GM21515 (cell line): ENCODE results near the gene FCRLA.
"Not testable (repeated sequence)": the region's sequence is repeated elsewhere in the genome, so short reads cannot be mapped to it uniquely, and the experiment has no call there.

Experiments
- ATAC-seq: cut with Tn5 transposase; IDR thresholded peaks from one replicate; pipeline ENCODE4 v1.9.1; 2021; ENCODE audit not compliant: unreplicated experiment

FCRLA gene, protein sequence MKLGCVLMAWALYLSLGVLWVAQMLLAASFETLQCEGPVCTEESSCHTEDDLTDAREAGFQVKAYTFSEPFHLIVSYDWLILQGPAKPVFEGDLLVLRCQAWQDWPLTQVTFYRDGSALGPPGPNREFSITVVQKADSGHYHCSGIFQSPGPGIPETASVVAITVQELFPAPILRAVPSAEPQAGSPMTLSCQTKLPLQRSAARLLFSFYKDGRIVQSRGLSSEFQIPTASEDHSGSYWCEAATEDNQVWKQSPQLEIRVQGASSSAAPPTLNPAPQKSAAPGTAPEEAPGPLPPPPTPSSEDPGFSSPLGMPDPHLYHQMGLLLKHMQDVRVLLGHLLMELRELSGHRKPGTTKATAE

DNA sequence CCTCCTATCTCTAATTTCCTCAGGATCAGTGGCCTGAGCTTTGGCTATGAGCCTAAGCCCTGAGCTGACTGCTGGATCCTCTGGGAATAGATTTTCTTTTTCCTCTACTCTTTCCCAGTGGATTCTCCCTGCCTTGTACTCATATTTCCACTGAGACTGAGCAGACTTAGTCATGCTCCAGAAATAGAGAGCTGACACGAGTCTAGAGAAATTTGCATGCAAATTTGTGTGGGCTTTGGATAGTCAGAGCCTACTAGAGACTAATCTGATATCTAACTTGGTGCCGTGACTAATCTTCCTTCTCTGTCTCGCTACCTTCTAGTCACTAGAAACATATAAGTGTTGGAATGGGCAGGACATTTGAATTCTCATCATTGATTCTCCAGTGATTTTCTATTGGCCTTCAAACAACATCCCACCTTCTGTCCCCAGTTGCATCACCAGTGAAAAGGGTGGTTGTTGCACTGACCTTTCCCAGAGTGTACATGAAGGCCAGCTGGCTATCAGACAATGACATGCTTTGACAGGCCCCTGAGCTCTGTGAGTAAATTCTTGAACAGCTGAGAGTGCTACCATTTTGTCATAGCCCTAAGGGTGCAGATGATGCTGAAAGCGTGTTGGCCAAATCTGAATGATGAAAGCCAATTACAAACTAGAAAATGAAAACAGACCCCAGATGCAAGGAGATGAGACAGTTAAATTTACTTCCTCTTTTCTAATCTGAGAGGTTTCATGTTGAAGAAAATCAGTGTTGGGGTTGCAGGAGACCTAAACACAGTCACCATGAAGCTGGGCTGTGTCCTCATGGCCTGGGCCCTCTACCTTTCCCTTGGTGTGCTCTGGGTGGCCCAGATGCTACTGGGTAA is at the start of gene FCRLA:
Gene FCRLA, plus strand, starts transcription at position 748 of the 866 bp plus-strand sequence. Its CDS starts 36 bp downstream, at position 784.
- ATAC-seq, result peak; percentile 67

DNA sequence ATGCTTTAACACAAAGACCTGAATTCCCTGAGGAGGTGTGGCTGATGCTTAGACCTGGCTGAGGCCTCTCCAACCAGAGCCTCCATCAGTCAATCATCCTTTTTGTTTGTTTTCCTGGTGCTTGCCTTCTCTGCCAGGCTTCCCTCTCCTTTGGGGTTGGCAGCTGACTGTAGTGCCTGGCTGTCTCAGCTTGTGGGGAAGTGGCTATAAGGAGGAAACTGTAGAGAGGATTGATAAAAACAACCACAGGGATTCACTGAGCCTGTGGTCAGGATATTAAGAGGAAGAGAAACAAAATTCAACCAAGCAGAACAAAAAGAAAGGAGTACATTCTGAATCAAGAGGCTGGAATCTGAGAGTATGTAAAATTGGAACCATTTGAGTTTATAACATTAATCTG is 48.5 kb upstream of the FCRLA start:
- not testable (repeated sequence) for ATAC-seq

DNA sequence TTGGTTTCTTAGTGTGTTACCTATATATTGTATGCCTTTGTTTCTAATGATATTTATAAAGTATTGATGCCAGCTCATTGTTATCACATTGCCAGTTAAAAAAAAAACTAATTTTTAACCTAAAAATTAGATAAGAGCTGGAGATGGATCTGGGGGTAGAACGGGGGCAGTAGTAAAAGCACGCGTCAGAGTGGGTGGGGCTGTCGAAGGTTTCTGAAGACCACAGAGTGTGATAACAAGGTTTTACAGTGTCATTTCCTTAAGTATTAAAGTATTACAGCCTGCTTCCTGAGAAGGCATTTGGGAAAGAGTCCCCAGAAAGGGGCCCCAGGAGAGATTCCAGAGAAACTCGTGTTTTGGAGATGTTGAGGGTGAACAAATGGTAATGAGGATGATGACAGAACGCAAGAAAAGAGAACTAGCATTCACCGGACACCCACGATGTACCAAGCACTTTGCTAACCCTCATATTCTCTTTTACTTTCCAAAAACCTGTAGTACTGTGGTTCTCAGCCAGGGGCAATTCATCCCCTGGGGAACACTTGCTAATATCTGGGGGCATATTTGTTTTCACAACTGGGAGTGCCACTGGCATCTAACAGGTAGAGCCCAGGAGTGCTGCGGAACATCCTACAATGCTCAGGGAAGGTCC is 45.2 kb upstream of the FCRLA start:
- ATAC-seq, result not testable (repeated sequence)

DNA sequence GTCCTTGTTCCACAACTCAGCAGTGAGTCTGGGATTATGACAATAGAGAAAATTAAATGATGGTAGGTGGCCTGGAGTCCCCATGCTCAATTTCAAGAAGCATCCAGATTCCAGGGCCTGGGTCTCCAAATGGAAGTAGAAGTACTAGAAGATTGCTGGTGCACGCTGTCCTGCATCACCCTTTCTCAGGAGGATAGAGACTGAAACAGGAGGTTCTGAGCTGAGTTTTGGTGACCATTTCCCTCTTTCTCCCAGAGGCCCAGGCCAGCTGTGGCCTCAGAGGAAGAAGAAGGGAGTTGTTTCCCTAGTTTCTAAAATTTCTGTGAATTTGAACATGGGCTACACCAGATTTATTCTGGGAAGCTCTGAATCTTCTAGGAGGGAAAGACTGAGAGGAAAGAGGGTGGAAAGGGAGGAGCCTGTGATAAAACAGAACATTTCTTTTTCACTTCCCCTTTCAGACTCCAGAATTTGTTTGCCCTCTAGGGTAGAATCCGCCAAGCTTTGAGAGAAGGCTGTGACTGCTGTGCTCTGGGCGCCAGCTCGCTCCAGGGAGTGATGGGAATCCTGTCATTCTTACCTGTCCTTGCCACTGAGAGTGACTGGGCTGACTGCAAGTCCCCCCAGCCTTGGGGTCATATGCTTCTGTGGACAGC is 44.2 kb upstream of the FCRLA start, which contains the start of gene FCGR2B:
Gene FCGR2B, plus strand, starts transcription at position 460 of the 656 bp plus-strand sequence. Its CDS starts 99 bp downstream, at position 559.
- ATAC-seq, result peak; percentile 59

DNA sequence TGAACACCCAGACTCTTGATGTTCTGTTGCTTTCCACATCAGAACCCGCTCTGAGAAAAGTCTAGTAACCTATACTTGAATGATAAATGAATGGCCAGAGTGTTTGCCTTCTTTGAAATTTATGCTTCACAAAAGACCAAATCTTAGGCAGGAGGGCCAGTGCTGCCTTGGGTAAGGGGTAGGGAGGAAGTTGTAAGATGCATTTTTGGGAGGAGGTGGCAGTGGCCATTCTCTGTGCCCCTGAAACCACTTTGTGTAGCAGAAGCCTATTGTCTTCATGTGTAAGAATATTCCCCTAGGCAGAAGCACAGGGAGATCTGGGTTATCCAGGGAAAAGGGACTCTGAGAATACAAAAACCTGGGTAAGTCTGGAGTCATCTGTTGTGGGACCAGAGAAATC is 43.5 kb upstream of the FCRLA start:
- peak; percentile 30 for ATAC-seq

DNA sequence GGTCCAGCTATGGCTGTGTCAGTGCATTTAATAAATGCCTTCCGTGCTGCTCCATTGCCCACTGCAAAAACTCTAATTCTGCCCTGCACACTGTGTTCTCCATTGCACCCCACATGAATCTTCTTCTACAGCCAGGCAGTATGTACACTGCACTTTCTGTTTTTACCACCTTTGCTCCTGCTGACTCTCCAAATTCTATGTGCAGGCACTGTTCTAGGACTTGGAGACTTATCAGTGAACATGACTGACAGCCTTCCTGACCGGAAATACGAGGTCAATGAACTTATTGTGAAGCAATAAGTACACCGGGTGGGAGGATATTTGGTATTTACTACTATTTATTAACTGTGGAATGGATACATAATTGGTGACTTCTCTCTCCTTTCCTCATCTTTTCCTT is 42.3 kb upstream of the FCRLA start:
- not testable (repeated sequence) for ATAC-seq

DNA sequence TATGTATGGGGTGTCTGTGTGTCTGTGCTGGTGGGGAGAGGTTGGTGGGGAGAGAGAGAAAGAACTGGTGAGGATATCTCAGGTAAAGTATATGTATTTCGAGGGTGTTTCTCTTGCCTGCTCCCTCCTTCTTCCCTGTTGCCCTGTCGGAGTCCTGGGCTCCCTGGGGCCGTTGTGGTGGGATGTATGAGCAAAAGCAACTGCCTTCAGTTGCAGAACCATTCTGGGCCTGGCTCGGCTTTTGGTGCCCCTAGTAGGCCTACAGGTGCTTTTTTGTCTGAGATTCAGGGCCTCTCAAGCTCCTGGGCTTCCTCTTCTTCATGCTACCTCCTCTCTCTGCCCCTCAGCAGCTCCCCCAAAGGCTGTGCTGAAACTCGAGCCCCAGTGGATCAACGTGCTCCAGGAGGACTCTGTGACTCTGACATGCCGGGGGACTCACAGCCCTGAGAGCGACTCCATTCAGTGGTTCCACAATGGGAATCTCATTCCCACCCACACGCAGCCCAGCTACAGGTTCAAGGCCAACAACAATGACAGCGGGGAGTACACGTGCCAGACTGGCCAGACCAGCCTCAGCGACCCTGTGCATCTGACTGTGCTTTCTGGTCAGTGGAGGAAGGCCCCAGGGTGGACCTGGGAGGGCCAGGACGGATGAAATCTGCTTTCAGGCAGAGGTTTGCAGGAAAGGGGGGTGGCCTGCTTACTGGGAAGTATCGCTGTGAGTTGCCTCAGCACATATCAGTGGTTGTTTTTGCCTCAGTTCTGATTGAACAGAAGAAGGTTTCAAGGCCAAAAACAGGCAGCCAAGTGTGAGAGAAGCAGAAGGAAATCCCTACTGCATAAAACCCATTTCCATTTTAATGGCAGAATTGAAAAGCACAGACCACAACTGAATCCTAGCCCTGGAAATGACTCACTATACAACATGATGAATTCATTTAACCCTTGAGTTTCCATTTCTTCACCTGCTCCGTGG is 35.7 kb upstream of the FCRLA start:
- ATAC-seq, result not testable (repeated sequence)

DNA sequence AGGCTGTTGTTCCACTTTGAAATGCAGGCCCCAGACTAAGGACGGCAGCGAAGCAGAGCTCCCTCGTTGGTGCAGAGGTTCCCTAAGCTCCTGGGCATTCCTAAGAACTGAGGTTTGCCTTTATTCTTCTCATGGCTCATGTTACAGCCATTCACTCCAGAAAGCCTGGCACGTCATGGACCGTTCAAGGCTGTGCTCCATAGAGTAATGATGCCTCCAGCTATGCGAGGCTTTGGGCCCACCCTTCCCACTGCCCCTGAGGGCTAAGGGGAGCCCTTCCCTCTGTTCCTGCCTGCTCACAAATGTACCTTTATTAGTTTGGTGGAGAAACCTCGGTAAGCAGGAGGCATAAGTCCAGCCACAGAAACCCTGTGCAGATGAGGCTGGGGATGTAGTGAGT is 33.6 kb upstream of the FCRLA start:
- not testable (repeated sequence) for ATAC-seq

DNA sequence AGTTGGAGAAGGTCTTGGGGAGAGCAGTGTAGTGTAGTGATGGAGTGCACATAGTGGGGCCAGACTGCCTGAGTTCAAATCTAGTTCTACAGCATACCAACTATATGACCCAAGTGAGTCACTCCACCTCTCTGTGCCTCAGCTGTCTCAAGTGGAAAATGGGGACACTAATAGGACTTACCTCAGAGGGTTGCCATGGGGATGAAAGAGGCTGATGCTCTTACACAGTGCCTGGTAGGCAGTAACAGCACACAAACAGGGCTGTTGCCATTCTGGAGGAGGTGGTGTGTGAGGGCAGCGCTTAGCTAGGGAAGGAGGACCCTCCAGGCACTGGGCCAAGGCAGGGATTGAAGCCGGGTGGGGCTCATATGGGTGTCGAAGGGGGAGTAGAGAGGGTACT is 32.6 kb upstream of the FCRLA start:
- ATAC-seq, result not testable (repeated sequence)

DNA sequence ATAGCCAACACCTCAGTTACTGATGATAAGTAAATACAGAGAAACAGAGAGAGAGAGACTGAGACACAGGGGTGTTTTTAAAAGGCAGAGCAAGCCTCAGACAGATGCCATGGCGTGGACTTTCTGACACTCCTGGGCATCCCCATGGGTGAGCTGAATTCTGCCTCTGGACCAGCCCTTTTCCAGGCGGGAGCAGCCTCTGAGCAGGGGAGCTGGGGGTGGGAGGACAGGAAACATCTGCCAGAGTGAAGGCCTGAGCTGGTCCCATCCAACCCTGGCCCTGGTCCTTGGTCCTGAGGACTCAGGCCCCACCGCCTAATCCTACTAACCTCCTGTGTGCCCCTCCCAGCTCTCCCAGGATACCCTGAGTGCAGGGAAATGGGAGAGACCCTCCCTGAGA is 32.1 kb upstream of the FCRLA start:
- ATAC-seq, result not testable (repeated sequence)

DNA sequence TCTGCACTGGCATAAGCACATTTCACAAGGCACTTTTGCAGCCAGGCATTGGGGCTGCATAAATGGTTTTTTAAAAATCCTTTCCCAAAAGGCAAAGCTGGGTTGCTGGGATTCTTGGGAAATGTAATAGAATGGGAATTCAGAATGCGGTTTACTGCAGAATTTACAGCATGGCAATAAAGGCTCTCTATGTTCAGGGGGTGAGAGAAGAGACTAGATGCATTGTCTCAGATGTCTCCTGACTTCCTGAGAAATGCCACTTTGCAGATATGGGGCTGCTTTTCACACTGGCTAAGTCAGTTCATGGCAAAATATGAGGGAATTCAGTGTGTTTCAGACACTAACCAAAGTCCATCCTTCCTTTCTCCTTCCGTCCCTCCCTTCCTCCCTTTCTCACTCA is 30.6 kb upstream of the FCRLA start:
- ATAC-seq, result no peak

DNA sequence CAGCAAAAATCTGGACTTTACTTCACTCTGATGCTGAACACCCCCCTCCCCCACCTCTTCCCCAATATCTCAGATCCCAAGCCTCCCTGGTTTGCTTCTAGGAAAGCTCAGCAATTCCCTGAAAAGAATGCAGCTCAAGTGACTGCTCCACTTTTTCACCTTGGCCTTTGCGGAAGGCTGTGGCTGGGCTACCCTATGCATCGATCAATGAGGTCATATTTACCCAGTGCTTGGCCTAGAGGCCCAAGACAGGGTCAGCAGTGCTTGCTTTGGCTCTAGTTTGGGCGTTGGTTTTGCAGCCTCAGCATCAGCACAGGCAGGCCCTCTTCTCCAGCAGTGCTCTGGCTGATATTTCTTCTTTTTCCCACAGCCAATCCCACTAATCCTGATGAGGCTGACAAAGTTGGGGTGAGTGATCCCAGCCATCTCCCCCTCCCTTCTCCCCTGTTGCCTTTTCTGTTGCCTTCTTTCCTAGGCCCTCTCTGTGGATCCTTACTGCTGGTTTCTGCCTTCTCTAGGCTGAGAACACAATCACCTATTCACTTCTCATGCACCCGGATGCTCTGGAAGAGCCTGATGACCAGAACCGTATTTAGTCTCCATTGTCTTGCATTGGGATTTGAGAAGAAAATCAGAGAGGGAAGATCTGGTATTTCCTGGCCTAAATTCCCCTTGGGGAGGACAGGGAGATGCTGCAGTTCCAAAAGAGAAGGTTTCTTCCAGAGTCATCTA is 29.9 kb upstream of the FCRLA start:
- ATAC-seq, result no peak

DNA sequence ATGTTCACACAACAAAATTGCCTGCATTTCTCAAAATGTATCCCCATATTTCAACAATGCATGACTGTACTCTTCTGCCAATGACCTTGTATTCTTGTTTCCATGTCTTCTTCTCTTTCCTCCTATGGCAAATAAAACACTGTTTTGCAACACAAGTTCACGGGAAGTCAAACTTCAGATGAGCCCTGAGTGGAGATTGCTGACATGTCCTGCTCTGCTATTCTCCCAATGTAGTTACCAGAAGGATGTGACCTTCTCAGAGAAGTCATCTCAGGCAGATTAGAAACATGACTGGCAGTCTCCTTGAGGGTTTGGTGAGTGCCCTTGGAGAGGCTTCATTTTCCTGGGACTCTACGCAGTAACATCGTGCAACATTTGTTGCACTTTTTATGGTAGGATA is 28.5 kb upstream of the FCRLA start:
- no peak for ATAC-seq

DNA sequence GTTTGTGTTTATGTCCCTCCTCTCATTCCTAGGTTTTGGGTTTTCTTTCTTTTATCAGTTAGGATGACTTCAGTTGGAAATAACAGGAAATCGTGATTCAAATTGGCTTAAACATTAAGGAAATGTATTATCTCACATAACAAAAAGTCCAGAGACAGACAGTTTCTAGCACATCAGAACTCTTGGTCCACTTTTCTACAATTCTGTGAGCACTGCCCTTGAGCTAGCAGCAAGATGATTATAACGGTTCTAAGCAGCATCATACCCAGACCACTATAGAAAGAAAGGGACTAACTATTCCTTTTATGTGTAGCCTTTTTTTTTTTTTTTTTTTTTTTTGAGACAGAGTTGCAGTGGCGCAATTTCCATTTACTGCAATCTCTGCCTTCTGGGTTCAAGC is 25.1 kb upstream of the FCRLA start:
- ATAC-seq, result no peak

DNA sequence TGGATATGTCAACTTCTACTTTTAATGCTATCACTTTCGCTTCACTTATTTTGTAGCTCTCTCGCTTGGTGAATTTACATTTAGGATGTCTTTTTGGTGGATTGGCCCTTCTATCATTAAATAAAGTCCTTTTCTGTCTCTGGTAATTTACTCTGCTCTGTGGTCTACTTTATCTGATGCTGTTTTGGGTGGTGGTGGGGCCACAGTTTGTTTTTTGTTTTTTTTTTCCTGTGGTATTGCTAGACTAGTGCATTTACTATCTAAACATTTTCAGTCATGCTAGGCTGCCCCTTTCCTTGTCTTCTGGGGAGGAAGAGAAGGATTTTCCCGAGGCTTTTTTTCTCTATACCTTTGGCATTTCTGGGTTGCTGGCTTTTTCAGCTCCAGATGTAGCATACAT is 18.1 kb upstream of the FCRLA start:
- ATAC-seq, result no peak

DNA sequence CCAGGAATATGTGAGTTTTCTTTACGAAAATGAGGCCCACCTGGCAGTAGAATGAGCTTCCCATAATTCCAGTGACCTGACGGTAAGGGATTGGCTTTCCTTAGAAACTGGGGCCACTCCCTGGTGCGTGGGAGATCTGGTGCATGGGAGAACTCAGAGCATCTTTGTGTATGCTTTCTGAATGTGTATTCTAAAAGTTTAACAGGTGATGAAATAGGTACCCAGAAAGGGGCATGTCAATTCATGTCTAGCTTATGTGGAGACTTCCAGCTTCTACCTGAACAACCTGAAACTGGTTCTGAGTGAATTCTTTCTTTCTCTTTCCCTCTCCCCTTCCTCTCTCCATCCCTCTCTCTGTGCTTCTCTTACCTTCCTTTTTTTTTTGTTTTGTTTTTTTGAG is 15.2 kb upstream of the FCRLA start:
- no peak for ATAC-seq

DNA sequence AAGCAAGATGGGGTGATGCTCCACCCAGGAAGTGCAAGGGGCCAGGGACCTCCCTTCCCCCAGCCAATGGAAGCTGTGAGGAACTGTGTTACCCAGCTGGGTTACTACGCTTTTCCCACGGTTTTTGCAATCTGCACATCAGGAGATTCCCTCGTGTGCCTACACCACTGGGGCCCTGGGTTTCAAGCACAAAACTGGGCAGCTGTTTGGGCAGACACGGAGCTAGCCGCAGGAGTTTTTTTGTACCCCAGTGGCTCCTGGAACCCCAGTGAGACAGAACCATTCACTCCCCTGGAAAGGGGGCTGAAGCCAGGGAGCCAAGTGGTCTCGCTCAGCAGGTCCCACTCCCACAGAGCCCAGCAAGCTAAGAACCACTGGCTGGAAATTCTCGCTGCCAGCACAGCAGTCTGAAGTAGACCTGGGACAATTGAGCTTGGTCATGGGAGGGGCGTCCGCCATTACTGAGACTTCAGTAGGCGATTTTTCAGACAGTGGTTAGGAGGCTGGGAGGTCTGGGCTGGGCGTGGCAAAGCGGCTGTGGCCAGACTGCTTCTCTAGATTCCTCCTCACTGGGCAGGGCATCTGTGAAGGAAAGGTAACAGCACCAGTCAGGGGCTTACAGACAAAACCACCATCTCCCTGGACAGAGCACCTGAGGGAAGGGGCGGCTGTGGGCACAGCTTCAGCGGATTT is 13.9 kb upstream of the FCRLA start:
- ATAC-seq, result not testable (repeated sequence)

DNA sequence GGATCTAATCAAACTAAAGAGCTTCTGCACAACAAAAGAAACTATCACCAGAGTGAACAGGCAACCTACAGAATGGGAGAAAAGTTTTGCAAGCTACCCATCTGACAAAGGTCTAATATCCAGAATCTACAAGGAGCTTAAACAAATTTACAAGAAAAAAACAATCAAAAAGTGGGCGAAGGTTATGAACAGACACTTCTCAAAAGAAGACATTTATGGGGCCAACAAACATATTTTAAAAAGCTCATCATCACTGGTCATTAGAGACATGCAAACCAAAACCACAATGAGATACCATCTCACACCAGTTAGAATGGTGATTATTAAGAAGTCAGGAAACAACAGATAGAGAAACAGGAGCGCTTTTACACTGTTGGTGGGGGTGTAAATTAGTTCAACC is 8.7 kb upstream of the FCRLA start:
- ATAC-seq, result not testable (repeated sequence)
